Endothelial cell of umbilical vein (primary cell): ENCODE data around the gene APC2.

Source experiments
- CTCF ChIP-seq, 2 donors: IDR thresholded peaks; 1 replicate in 1 of 2; 2 replicates in 1 of 2; pipeline ENCODE4 v1.5.1; 2011; ENCODE audit warnings: low read length in 2 of 2, mild to moderate bottlenecking in 2 of 2, moderate library complexity in 2 of 2, control low read depth in 1 of 2, inconsistent platforms in 1 of 2, low read depth in 1 of 2; ENCODE audit not compliant: insufficient read depth in 1 of 2; ENCODE audit errors: extremely low read depth in 1 of 2
- EZH2 ChIP-seq: IDR thresholded peaks from 2 replicates; pipeline ENCODE4 v1.6.1; 2012; ENCODE audit warnings: borderline replicate concordance, low read depth, mild to moderate bottlenecking, moderate library complexity, low read length, inconsistent platforms; ENCODE audit not compliant: severe bottlenecking
- FOS ChIP-seq: IDR thresholded peaks from 2 replicates; pipeline ENCODE4 v1.6.1; 2011; ENCODE audit warnings: mild to moderate bottlenecking, low read length, moderate library complexity, borderline replicate concordance; ENCODE audit not compliant: insufficient read depth
- JUN ChIP-seq: IDR thresholded peaks from 2 replicates; pipeline ENCODE4 v1.6.1; 2011; ENCODE audit warnings: borderline replicate concordance, low read depth; ENCODE audit not compliant: insufficient read length, insufficient read depth
- MAX ChIP-seq: IDR thresholded peaks from 2 replicates; pipeline ENCODE4 v1.6.1; 2011; ENCODE audit not compliant: insufficient read depth, insufficient read length
- MYC ChIP-seq: IDR thresholded peaks from one replicate; pipeline ENCODE4 v1.6.1; 2011; ENCODE audit warnings: mild to moderate bottlenecking, low read depth, low read length
- POLR2A ChIP-seq: IDR thresholded peaks from 2 replicates; pipeline ENCODE4 v1.6.1; 2012; ENCODE audit warnings: low read depth, mild to moderate bottlenecking, control low read depth, low read length
- POLR2AphosphoS5 ChIP-seq: IDR thresholded peaks from 2 replicates; pipeline ENCODE4 v1.6.1; 2012; ENCODE audit warnings: low read depth, mild to moderate bottlenecking, control low read depth, low read length, moderate library complexity; ENCODE audit not compliant: insufficient read depth

GRCh38 chr19:1465191-1466016 lies 15.5 kb downstream of the APC2 start:
- TF ChIP-seq CTCF (IDR thresholded peaks at IDR 0.05; ENCODE audit: extremely low read depth in 1 of 2, insufficient read depth in 1 of 2, low read depth in 1 of 2, low read length in 2 of 2) (peak; percentile 28 to 77), JUN (no peak), POLR2A (no peak), POLR2AphosphoS5 (no peak), EZH2 (no peak), MAX (no peak), FOS (no peak), MYC (no peak)
